IMR-90 (cell line): ENCODE measurements around the gene EVA1A. TPM values are rescaled to one million over a fixed set of nuclear protein-coding genes. Genes with fewer than 3 reads are reported as not detected.

Source experiments
- ATAC-seq: fragments of 200-7000 bp; cut with Tn5 transposase; 2 replicates; pipeline ENCODE4 v1.9.1; 2020; ENCODE audit warnings: low read depth, mild to moderate bottlenecking, moderate library complexity
- BruUV-seq: library from RNA; stranded (reverse); fragments of 400-500 nt; replicated peaks from 2 replicates; lab custom pipeline; 2021; lab: Mats Ljungman, UMichigan
- CTCF ChIA-PET: fragments of 300-600 bp; formaldehyde crosslinking; extraction: SDS; loops from one replicate; lab custom pipeline; 2021; ENCODE audit warnings: antibody characterized with exemption; lab: Yijun Ruan, JAX
- POLR2A ChIA-PET: fragments of 300-600 bp; sonication (Branson Sonifier 250); formaldehyde crosslinking; loops from one replicate; lab custom pipeline; 2022; ENCODE audit warnings: antibody characterized with exemption; ENCODE audit not compliant: unreplicated experiment; lab: Charles Lee
- DNase-seq: peaks from one replicate; pipeline ENCODE4 v3.0.0; 2013
- H2AFZ ChIP-seq: replicated peaks from 2 replicates; pipeline ENCODE3; 2013; ENCODE audit warnings: low read length, mild to moderate bottlenecking; ENCODE audit not compliant: poor library complexity
- H2AK5ac ChIP-seq: 2 replicates; pipeline ENCODE4 v1.6.1; 2013; ENCODE audit warnings: low read depth, low read length, inconsistent platforms
- H2AK9ac ChIP-seq: replicated peaks from 2 replicates; pipeline ENCODE3; 2013; ENCODE audit warnings: mild to moderate bottlenecking, low read depth, low read length, moderate library complexity; ENCODE audit not compliant: poor library complexity
- H2BK120ac ChIP-seq: 2 replicates; pipeline ENCODE4 v1.6.1; 2013; ENCODE audit warnings: low read depth, low read length, inconsistent platforms
- H2BK15ac ChIP-seq: 3 replicates; pipeline ENCODE4 v1.6.1; 2013; ENCODE audit warnings: low read depth, low read length, inconsistent platforms
- H2BK20ac ChIP-seq: 2 replicates; pipeline ENCODE4 v1.6.1; 2013; ENCODE audit warnings: low read depth, mild to moderate bottlenecking, inconsistent platforms, low read length, moderate library complexity
- H2BK5ac ChIP-seq: 2 replicates; pipeline ENCODE4 v1.6.1; 2013; ENCODE audit warnings: mild to moderate bottlenecking, low read depth, low read length, inconsistent platforms; ENCODE audit not compliant: poor library complexity, severe bottlenecking
- H3K14ac ChIP-seq: replicated peaks from 2 replicates; pipeline ENCODE4 v1.6.1; 2013; ENCODE audit warnings: low read depth, low read length, inconsistent platforms
- H3K18ac ChIP-seq: 2 replicates; pipeline ENCODE4 v1.6.1; 2013; ENCODE audit warnings: low read depth, low read length, control low read depth
- H3K23ac ChIP-seq: 2 replicates; pipeline ENCODE4 v1.6.1; 2013; ENCODE audit warnings: low read depth, low read length, inconsistent platforms
- H3K27ac ChIP-seq: 2 replicates; pipeline ENCODE4 v1.5.1; 2013; ENCODE audit warnings: mild to moderate bottlenecking, control low read depth, low read length; ENCODE audit not compliant: insufficient read depth
- H3K27me3 ChIP-seq: 2 replicates; pipeline ENCODE4 v1.6.1; 2013; ENCODE audit warnings: low read length; ENCODE audit not compliant: control insufficient read depth, insufficient read depth
- H3K36me3 ChIP-seq: 2 replicates; pipeline ENCODE4 v1.6.1; 2013; ENCODE audit warnings: low read length, mixed read lengths; ENCODE audit not compliant: control insufficient read depth, insufficient read depth
- H3K4ac ChIP-seq: 2 replicates; pipeline ENCODE4 v1.6.1; 2013; ENCODE audit warnings: low read depth, low read length, inconsistent platforms
- H3K4me1 ChIP-seq: 2 replicates; pipeline ENCODE4 v1.6.1; 2013; ENCODE audit warnings: low read length, mixed read lengths; ENCODE audit not compliant: control insufficient read depth, insufficient read depth
- H3K4me2 ChIP-seq: 2 replicates; pipeline ENCODE4 v1.6.1; 2013; ENCODE audit warnings: low read depth, mild to moderate bottlenecking, control low read depth, low read length, moderate library complexity
- H3K4me3 ChIP-seq: 2 replicates; pipeline ENCODE4 v1.5.1; 2013; ENCODE audit warnings: low read depth, mild to moderate bottlenecking, control low read depth, low read length, moderate library complexity; ENCODE audit not compliant: insufficient read depth
- H3K56ac ChIP-seq: 2 replicates; pipeline ENCODE4 v1.6.1; 2013; ENCODE audit warnings: low read length, inconsistent platforms; ENCODE audit not compliant: insufficient read depth; ENCODE audit errors: extremely low read depth
- H3K79me1 ChIP-seq, 2 experiments: 2 replicates each; pipeline ENCODE4 v1.6.1; 2013; ENCODE audit warnings: low read length in 2 of 2, inconsistent platforms in 1 of 2, low read depth in 1 of 2
- H3K9ac ChIP-seq: 2 replicates; pipeline ENCODE4 v1.6.1; 2013; ENCODE audit warnings: low read depth, low read length, control low read depth
- H3K9me1 ChIP-seq: 2 replicates; pipeline ENCODE4 v1.6.1; 2013; ENCODE audit warnings: low read length, inconsistent platforms; ENCODE audit not compliant: insufficient read depth
- H3K9me3 ChIP-seq: 2 replicates; pipeline ENCODE4 v1.6.1; 2013; ENCODE audit warnings: low read length; ENCODE audit not compliant: control insufficient read depth, insufficient read depth
- H4K20me1 ChIP-seq: 2 replicates; pipeline ENCODE4 v1.6.1; 2013; ENCODE audit warnings: low read length, inconsistent platforms; ENCODE audit not compliant: insufficient read depth
- H4K5ac ChIP-seq: 2 replicates; pipeline ENCODE4 v1.6.1; 2013; ENCODE audit warnings: mild to moderate bottlenecking, low read depth, low read length, control low read depth
- H4K8ac ChIP-seq, 2 experiments: 2 replicates each; pipeline ENCODE4 v1.6.1; 2013; ENCODE audit warnings: low read depth in 2 of 2, low read length in 2 of 2, control low read depth in 1 of 2, inconsistent platforms in 1 of 2
- H4K91ac ChIP-seq: 2 replicates; pipeline ENCODE4 v1.6.1; 2013; ENCODE audit warnings: low read depth, low read length, inconsistent platforms; ENCODE audit not compliant: insufficient read depth
- MAFK ChIP-seq: IDR thresholded peaks from 2 replicates; pipeline ENCODE4 v1.6.1; 2012; ENCODE audit warnings: low read depth, low read length, improper control_type of control experiment
- MAZ ChIP-seq: IDR thresholded peaks from 2 replicates; pipeline ENCODE4 v1.6.1; 2012; ENCODE audit warnings: low read depth, mild to moderate bottlenecking, low read length, improper control_type of control experiment, moderate library complexity, borderline replicate concordance
- MXI1 ChIP-seq: IDR thresholded peaks from 2 replicates; pipeline ENCODE4 v1.6.1; 2012; ENCODE audit warnings: low read depth, mild to moderate bottlenecking, low read length, moderate library complexity, borderline replicate concordance
- NFE2L2 ChIP-seq: fragments of 150-350 bp; IDR thresholded peaks from 2 replicates; pipeline ENCODE4 v1.6.1; 2016; ENCODE audit warnings: low read depth, mild to moderate bottlenecking, low read length
- POLR2A ChIP-seq: IDR thresholded peaks from 2 replicates; pipeline ENCODE4 v1.6.1; 2012; ENCODE audit warnings: mild to moderate bottlenecking, low read depth, low read length
- WGBS, 2 experiments: methylation state at CpG; one replicate each; pipeline versions ENCODE4 v1.1.5 to v1.1.7; 2013; ENCODE audit warnings: missing lambda C conversion rate in 2 of 2; ENCODE audit not compliant: insufficient read length in 1 of 2; ENCODE audit errors: extremely low coverage in 2 of 2; 5-methylcytosine and 5-hydroxymethylcytosine counted together
- dilution Hi-C: fragments of 300-500 bp; cut with HindIII; formaldehyde crosslinking; loops from one replicate; pipeline ENCODE4 v1.14.3; 2018; ENCODE audit warnings: low sequenced_read_pairs; ENCODE audit not compliant: unreplicated experiment
- in situ Hi-C: fragments of 300-500 bp; cut with MboI; formaldehyde crosslinking; loops from 3 replicates; pipeline ENCODE4 v1.14.3; 2019; ENCODE audit warnings: low sequenced_read_pairs, inconsistent platforms, mixed read lengths
- intact Hi-C: fragments of 100-400 bp; cut with micrococcal nuclease; formaldehyde crosslinking; loops from 2 replicates; pipeline ENCODE4 v1.10.0; 2022
- polyA plus RNA-seq, 3 experiments: library from polyadenylated mRNA; depleted of rRNA; stranded (reverse); fragments of >200 nt; gene quantifications; 2 replicates each; pipeline ENCODE4 v1.2.3, GENCODE V29; 2012; ENCODE audit warnings: low replicate concordance in 1 of 3
- total RNA-seq: library from RNA; depleted of rRNA; stranded (reverse); fragments of >200 nt; gene quantifications from 2 replicates; pipeline ENCODE4 v1.2.3, GENCODE V29; 2012
- TF ChIP-seq, protein P1 (sequence below): conservative IDR thresholded peaks from 2 replicates; pipeline ENCODE4 v1.5.1; 2012; ENCODE audit warnings: mild to moderate bottlenecking, low read depth, low read length, improper control_type of control experiment

EVA1A gene
- total and polyA plus RNA-seq, 2 of the 4 experiments (the other 2 are of a cell fraction), result 54.5 to 93.7 TPM

- DNase-seq (no peak), ATAC-seq (no peak)
- intact Hi-C loops, result no loop called here
- Histone ChIP-seq H3K56ac (no peak overlapping the region), H3K23ac (no peak overlapping the region), H3K4me3 (no peak overlapping the region), H3K79me1 (peaks cover 5 to 23% of the 10 kb centered on the region in 2 experiments; a peak in 3 of 4 replicates), H3K9ac (no peak overlapping the region), H4K8ac (no peak overlapping the region; a peak in 1 of 4 replicates), H3K27me3 (no peaks in the 10 kb centered on the region), H3K18ac (no peak overlapping the region), H2AFZ (no peak overlapping the region), H3K27ac (no peak overlapping the region), H2BK15ac (no peak overlapping the region), H2BK120ac (0 out of 2 replicates have a peak overlapping the region, but pooled peaks have one; percentile 5), H3K4ac (no peak overlapping the region; the same call in 1 of the 2 replicates), H3K9me1 (peaks cover 13% of the 10 kb centered on the region), H2AK5ac (no peak overlapping the region), H3K9me3 (no peaks in the 10 kb centered on the region), H2BK5ac (no peak overlapping the region), H4K5ac (no peak overlapping the region), H4K91ac (no peak overlapping the region), H3K4me1 (peaks cover 10% of the 10 kb centered on the region), H3K4me2 (no peak overlapping the region), H4K20me1 (peaks cover 1% of the 10 kb centered on the region; the same call in 1 of the 2 replicates), H2AK9ac (no peak overlapping the region), H2BK20ac (no peak overlapping the region), H3K36me3 (no peaks in the 10 kb centered on the region), H3K14ac (no peak overlapping the region)
- BruUV-seq, result no TSS peak
- CTCF ChIA-PET, result interaction anchor here (2.2 kb wide), 1 partner anchor 9 kb away, joined by 12 read pairs; no protein-coding TSS in a partner anchor
- in situ Hi-C loops, result loop anchor here (5.0 kb wide), 1 partner anchor 42 kb away; no protein-coding TSS in a partner anchor
- POLR2A ChIA-PET, result interaction anchor here (0.9 kb wide), 1 partner anchor 31 kb away, joined by 3 read pairs; no protein-coding TSS in a partner anchor
- no peak for TF ChIP-seq NFE2L2
- TF ChIP-seq, protein P1, sequence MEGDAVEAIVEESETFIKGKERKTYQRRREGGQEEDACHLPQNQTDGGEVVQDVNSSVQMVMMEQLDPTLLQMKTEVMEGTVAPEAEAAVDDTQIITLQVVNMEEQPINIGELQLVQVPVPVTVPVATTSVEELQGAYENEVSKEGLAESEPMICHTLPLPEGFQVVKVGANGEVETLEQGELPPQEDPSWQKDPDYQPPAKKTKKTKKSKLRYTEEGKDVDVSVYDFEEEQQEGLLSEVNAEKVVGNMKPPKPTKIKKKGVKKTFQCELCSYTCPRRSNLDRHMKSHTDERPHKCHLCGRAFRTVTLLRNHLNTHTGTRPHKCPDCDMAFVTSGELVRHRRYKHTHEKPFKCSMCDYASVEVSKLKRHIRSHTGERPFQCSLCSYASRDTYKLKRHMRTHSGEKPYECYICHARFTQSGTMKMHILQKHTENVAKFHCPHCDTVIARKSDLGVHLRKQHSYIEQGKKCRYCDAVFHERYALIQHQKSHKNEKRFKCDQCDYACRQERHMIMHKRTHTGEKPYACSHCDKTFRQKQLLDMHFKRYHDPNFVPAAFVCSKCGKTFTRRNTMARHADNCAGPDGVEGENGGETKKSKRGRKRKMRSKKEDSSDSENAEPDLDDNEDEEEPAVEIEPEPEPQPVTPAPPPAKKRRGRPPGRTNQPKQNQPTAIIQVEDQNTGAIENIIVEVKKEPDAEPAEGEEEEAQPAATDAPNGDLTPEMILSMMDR, result no peak
- no peak for TF ChIP-seq MAFK
- TF ChIP-seq MXI1, result no peak
- TF ChIP-seq POLR2A, result no peak
- TF ChIP-seq MAZ, result no peak
- 94% methylated on average over 3 of the region's 4 CpGs; no CpG with 5 or more reads in 1 of the 2 experiments for WGBS, 2 experiments
- dilution Hi-C loops, result no loop called here
Observed at GRCh38 chr2:75564713-75565359, 4.1 kb upstream of the EVA1A start.
